T-helper 1 cell treated with Interleukin-12 subunit alpha and Interleukin-12 subunit beta and Interleukin-4 antibody, amounts not matched to agents 30 μg/mL and 1 μg/mL, for 36 hours (primary cell): ENCODE measurements around the gene S100P.

ENCODE experiments used
- H3K27ac Mint-ChIP-seq: one replicate; pipeline ENCODE4 v1.8.0; 2021; ENCODE audit warnings: mild to moderate bottlenecking, mixed read lengths
- H3K27me3 Mint-ChIP-seq: one replicate; pipeline ENCODE4 v1.8.0; 2021; ENCODE audit warnings: low read depth, mixed read lengths
- H3K36me3 Mint-ChIP-seq: one replicate; pipeline ENCODE4 v1.8.0; 2021; ENCODE audit warnings: low read depth, mixed read lengths
- H3K4me1 Mint-ChIP-seq: one replicate; pipeline ENCODE4 v1.8.0; 2021; ENCODE audit warnings: low read depth, mixed read lengths
- H3K4me3 Mint-ChIP-seq: one replicate; pipeline ENCODE4 v1.8.0; 2021; ENCODE audit warnings: mild to moderate bottlenecking, moderate library complexity, mixed read lengths
- H3K9me3 Mint-ChIP-seq: one replicate; pipeline ENCODE4 v1.8.0; 2021; ENCODE audit warnings: mixed read lengths

The S100P gene

GRCh38 chr4:6731780-6732179 is 38.1 kb downstream of the S100P start:
- H3K27ac Mint-ChIP-seq, result no peak overlapping the region
- no peak overlapping the region for H3K4me3 Mint-ChIP-seq
- H3K9me3 Mint-ChIP-seq, result no peaks in the 10 kb centered on the region
- no peaks in the 10 kb centered on the region for H3K27me3 Mint-ChIP-seq
- no peaks in the 10 kb centered on the region for H3K36me3 Mint-ChIP-seq
- peaks cover 7% of the 10 kb centered on the region for H3K4me1 Mint-ChIP-seq

- Mint-ChIP-seq H3K4me3 (no peak overlapping the region), H3K27me3 (peaks cover 3% of the 10 kb centered on the region), H3K9me3 (no peaks in the 10 kb centered on the region), H3K4me1 (peaks cover 7% of the 10 kb centered on the region), H3K27ac (no peak overlapping the region), H3K36me3 (no peaks in the 10 kb centered on the region)
Observed at GRCh38 chr4:6732441-6733357, 39.0 kb downstream of the S100P start.

GRCh38 chr4:6733358-6734164 is 39.9 kb downstream of the S100P start:
- H3K36me3 Mint-ChIP-seq, result no peaks in the 10 kb centered on the region
- H3K9me3 Mint-ChIP-seq, result no peaks in the 10 kb centered on the region
- peaks cover 3% of the 10 kb centered on the region for H3K4me1 Mint-ChIP-seq
- peaks cover 3% of the 10 kb centered on the region for H3K27me3 Mint-ChIP-seq
- no peak overlapping the region for H3K27ac Mint-ChIP-seq
- H3K4me3 Mint-ChIP-seq, result no peak overlapping the region

- H3K9me3 Mint-ChIP-seq, result no peaks in the 10 kb centered on the region
- H3K27ac Mint-ChIP-seq, result no peak overlapping the region
- H3K27me3 Mint-ChIP-seq, result peaks cover 3% of the 10 kb centered on the region
- no peak overlapping the region for H3K4me3 Mint-ChIP-seq
- H3K4me1 Mint-ChIP-seq, result peaks cover 2% of the 10 kb centered on the region
- H3K36me3 Mint-ChIP-seq, result no peaks in the 10 kb centered on the region
Observed at GRCh38 chr4:6734165-6734786, 40.6 kb downstream of the S100P start.

- Mint-ChIP-seq H3K27me3 (peaks cover 10% of the 10 kb centered on the region), H3K4me3 (no peak overlapping the region), H3K4me1 (no peaks in the 10 kb centered on the region), H3K27ac (no peak overlapping the region), H3K9me3 (no peaks in the 10 kb centered on the region), H3K36me3 (no peaks in the 10 kb centered on the region)
Observed at GRCh38 chr4:6739920-6740319, 46.2 kb downstream of the S100P start.

- Mint-ChIP-seq H3K27ac (no peak overlapping the region), H3K36me3 (no peaks in the 10 kb centered on the region), H3K9me3 (no peaks in the 10 kb centered on the region), H3K4me1 (no peaks in the 10 kb centered on the region), H3K4me3 (no peak overlapping the region), H3K27me3 (peaks cover 10% of the 10 kb centered on the region)
Observed at GRCh38 chr4:6740347-6740746, 46.7 kb downstream of the S100P start.

- Mint-ChIP-seq H3K4me1 (no peaks in the 10 kb centered on the region), H3K27me3 (peaks cover 12% of the 10 kb centered on the region), H3K27ac (no peak overlapping the region), H3K36me3 (no peaks in the 10 kb centered on the region), H3K9me3 (no peaks in the 10 kb centered on the region), H3K4me3 (no peak overlapping the region)
Observed at GRCh38 chr4:6742507-6742906, 48.8 kb downstream of the S100P start.

GRCh38 chr4:6742989-6743388 is 49.3 kb downstream of the S100P start:
- H3K4me1 Mint-ChIP-seq, result no peaks in the 10 kb centered on the region
- no peaks in the 10 kb centered on the region for H3K9me3 Mint-ChIP-seq
- no peaks in the 10 kb centered on the region for H3K36me3 Mint-ChIP-seq
- peaks cover 12% of the 10 kb centered on the region for H3K27me3 Mint-ChIP-seq
- no peak overlapping the region for H3K4me3 Mint-ChIP-seq
- H3K27ac Mint-ChIP-seq, result no peak overlapping the region
